Calu3 (cell line): Measurements from ENCODE around the gene PPP1R3E. TPM values are rescaled to one million over a fixed set of nuclear protein-coding genes. Genes with fewer than 3 reads are reported as not detected.
"Not testable (repeated sequence)": the region's sequence is repeated elsewhere in the genome, so short reads cannot be mapped to it uniquely, and the experiment has no call there.

ENCODE experiments used
- BruUV-seq: library from RNA; stranded (reverse); fragments of 400-500 nt; replicated peaks from 2 replicates; lab custom pipeline; 2021; lab: Mats Ljungman, UMichigan
- CTCF ChIA-PET: fragments of 300-600 bp; sonication (Branson Sonifier 250); formaldehyde crosslinking; loops from one replicate; lab custom pipeline; 2022; ENCODE audit warnings: antibody characterized with exemption; lab: Charles Lee
- DNase-seq: peaks from one replicate; pipeline ENCODE4 v3.0.0; 2022
- H3K27ac Mint-ChIP-seq: one replicate; pipeline ENCODE4 v1.8.0; 2022; ENCODE audit warnings: mixed read lengths; ENCODE audit not compliant: unreplicated experiment
- H3K27me3 Mint-ChIP-seq: one replicate; pipeline ENCODE4 v1.8.0; 2022; ENCODE audit warnings: mixed read lengths; ENCODE audit not compliant: unreplicated experiment
- H3K36me3 Mint-ChIP-seq: one replicate; pipeline ENCODE4 v1.8.0; 2022; ENCODE audit warnings: mild to moderate bottlenecking, moderate library complexity, mixed read lengths; ENCODE audit not compliant: insufficient read depth, unreplicated experiment
- H3K4me1 Mint-ChIP-seq: one replicate; pipeline ENCODE4 v1.8.0; 2022; ENCODE audit warnings: mild to moderate bottlenecking, low read depth, mixed read lengths; ENCODE audit not compliant: unreplicated experiment
- H3K4me3 Mint-ChIP-seq: one replicate; pipeline ENCODE4 v1.8.0; 2022; ENCODE audit warnings: mild to moderate bottlenecking, low read depth, moderate library complexity, mixed read lengths; ENCODE audit not compliant: unreplicated experiment
- H3K9me3 Mint-ChIP-seq: one replicate; pipeline ENCODE4 v1.8.0; 2022; ENCODE audit warnings: low read depth, mixed read lengths; ENCODE audit not compliant: unreplicated experiment
- intact Hi-C: fragments of 100-400 bp; cut with micrococcal nuclease; formaldehyde crosslinking; loops from one replicate; pipeline ENCODE4 v1.10.0; 2022; ENCODE audit not compliant: unreplicated experiment
- total RNA-seq: library from RNA; stranded (reverse); gene quantifications from 2 replicates; pipeline ENCODE4 v1.2.3, GENCODE V29; 2022
- TF ChIP-seq, protein P1 (sequence below): fragments of 200-600 bp; IDR thresholded peaks from one replicate; pipeline ENCODE4 v1.8.0; 2022; ENCODE audit warnings: antibody characterized with exemption; ENCODE audit not compliant: unreplicated experiment

The PPP1R3E gene
- total RNA-seq, 1 experiment from 2014 or later, result 12.8 TPM

- TF ChIP-seq, protein P1, sequence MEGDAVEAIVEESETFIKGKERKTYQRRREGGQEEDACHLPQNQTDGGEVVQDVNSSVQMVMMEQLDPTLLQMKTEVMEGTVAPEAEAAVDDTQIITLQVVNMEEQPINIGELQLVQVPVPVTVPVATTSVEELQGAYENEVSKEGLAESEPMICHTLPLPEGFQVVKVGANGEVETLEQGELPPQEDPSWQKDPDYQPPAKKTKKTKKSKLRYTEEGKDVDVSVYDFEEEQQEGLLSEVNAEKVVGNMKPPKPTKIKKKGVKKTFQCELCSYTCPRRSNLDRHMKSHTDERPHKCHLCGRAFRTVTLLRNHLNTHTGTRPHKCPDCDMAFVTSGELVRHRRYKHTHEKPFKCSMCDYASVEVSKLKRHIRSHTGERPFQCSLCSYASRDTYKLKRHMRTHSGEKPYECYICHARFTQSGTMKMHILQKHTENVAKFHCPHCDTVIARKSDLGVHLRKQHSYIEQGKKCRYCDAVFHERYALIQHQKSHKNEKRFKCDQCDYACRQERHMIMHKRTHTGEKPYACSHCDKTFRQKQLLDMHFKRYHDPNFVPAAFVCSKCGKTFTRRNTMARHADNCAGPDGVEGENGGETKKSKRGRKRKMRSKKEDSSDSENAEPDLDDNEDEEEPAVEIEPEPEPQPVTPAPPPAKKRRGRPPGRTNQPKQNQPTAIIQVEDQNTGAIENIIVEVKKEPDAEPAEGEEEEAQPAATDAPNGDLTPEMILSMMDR, result no peak
- DNase-seq, result no peak
- CTCF ChIA-PET, result no interaction called here
- H3K9me3 Mint-ChIP-seq, result peaks cover 6% of the 10 kb centered on the region
- H3K27ac Mint-ChIP-seq, result no peak overlapping the region
- no peak overlapping the region for H3K4me3 Mint-ChIP-seq
- intact Hi-C loops, result no loop called here
- peaks cover 14% of the 10 kb centered on the region for H3K4me1 Mint-ChIP-seq
- H3K36me3 Mint-ChIP-seq, result peaks cover 19% of the 10 kb centered on the region
- H3K27me3 Mint-ChIP-seq, result no peaks in the 10 kb centered on the region
- no TSS peak for BruUV-seq
Observed at GRCh38 chr14:23277189-23277588, 25.5 kb downstream of the PPP1R3E start.

GRCh38 chr14:23275412-23275811 is 27.2 kb downstream of the PPP1R3E start:
- BruUV-seq, result no TSS peak
- CTCF ChIA-PET, result no interaction called here
- TF ChIP-seq, protein P1, result no peak

DNA sequence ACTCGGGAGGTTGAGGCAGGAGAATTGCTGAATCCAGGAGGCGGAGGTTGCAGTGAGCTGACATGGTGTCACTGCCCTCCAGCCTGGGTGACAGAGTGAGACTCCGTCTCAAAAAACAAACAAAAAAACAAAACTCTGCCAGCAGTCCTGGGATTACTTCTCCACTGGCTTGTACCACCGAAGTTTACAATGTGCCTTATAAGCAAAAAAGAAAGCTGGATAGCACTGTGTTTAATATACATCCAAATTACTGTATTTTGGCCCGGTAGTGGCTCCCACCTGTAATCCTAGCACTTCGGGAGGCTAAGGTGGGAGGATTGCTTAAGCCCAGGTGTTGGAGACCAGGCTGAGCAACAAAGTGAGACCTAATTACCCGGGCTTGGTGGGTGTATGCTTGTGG is 33.5 kb downstream of the PPP1R3E start:
- CTCF ChIA-PET, result interaction anchor here (0.6 kb wide), 1 partner anchor 42 kb away, joined by 3 read pairs; no protein-coding TSS in a partner anchor
- no TSS peak for BruUV-seq
- no peak for DNase-seq
- TF ChIP-seq, protein P1, result no peak
- Mint-ChIP-seq H3K27me3 (peaks cover 29% of the 10 kb centered on the region), H3K9me3 (no peaks in the 10 kb centered on the region), H3K4me3 (no peak overlapping the region), H3K27ac (no peak overlapping the region), H3K4me1 (no peaks in the 10 kb centered on the region), H3K36me3 (no peaks in the 10 kb centered on the region)
- intact Hi-C loops, result loop anchor here (10.0 kb wide), 1 partner anchor 206 kb away; no protein-coding TSS in a partner anchor

More at GRCh38 chr14:23275412-23275811, 27.2 kb downstream of the PPP1R3E start:
- peaks cover 19% of the 10 kb centered on the region for H3K36me3 Mint-ChIP-seq
- DNase-seq, result no peak
- intact Hi-C loops, result no loop called here
- peaks cover 14% of the 10 kb centered on the region for H3K4me1 Mint-ChIP-seq
- H3K9me3 Mint-ChIP-seq, result peaks cover 6% of the 10 kb centered on the region
- no peak overlapping the region for H3K27ac Mint-ChIP-seq
- H3K27me3 Mint-ChIP-seq, result no peaks in the 10 kb centered on the region
- no peak overlapping the region for H3K4me3 Mint-ChIP-seq

DNA sequence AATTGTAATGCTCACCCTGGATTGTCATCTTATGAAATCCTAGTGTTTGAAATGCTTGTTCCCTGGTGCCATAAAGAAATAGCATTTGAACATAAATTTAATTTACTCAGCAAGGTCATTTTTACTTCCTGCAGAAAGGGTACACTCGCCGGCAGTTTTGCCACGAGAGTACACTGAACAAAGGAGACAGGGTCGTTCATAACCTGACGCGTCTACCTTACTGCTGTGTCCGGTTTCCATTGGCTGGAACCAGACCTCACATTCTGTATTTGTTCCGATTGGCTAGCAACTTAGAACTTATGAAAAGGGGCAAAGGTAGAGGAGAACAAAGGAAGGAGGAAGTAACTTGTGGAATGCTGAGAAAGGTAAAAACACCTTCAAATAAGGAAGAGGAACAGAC is 41.8 kb downstream of the PPP1R3E start:
- CTCF ChIA-PET, result interaction anchor here (1.9 kb wide), 1 partner anchor 140 kb away, joined by 7 read pairs; no protein-coding TSS in a partner anchor
- DNase-seq, BruUV-seq, H3K27ac Mint-ChIP-seq, H3K9me3 Mint-ChIP-seq, H3K4me1 Mint-ChIP-seq, H3K4me3 Mint-ChIP-seq, H3K36me3 Mint-ChIP-seq: not testable (repeated sequence)
- intact Hi-C loops, result loop anchor here (10.0 kb wide), 1 partner anchor 214 kb away; no protein-coding TSS in a partner anchor
- H3K27me3 Mint-ChIP-seq, result peaks cover 55% of the 10 kb centered on the region

DNA sequence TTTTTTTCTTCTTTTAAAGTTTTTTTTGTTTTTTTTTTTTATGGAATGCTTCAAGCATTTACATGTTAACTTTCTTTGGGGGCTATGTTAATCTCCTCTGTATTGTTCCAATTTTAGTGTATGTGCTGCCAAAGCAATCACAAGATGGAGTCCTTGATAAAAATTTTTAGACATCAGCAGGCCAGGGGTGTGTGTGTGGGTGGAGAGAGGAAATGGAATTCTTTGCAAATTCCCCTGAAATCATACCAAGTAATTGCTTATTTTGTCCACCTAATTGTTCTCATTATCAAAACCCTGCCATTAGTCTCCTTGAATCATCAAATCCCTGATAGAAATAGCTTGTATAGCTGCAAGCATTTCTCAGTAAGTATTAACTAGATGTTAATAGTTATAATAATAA is 43.2 kb downstream of the PPP1R3E start:
- H3K4me3 Mint-ChIP-seq, result no peak overlapping the region
- no peaks in the 10 kb centered on the region for H3K4me1 Mint-ChIP-seq
- H3K27me3 Mint-ChIP-seq, result peaks cover 44% of the 10 kb centered on the region
- no TSS peak for BruUV-seq
- no peak for DNase-seq
- H3K36me3 Mint-ChIP-seq, result no peaks in the 10 kb centered on the region
- intact Hi-C loops, result no loop called here
- no peak overlapping the region for H3K27ac Mint-ChIP-seq
- CTCF ChIA-PET, result interaction anchor here (1.9 kb wide), 1 partner anchor 139 kb away, joined by 7 read pairs; no protein-coding TSS in a partner anchor
- TF ChIP-seq, protein P1, result no peak
- peaks cover 2% of the 10 kb centered on the region for H3K9me3 Mint-ChIP-seq
